HepG2 (cell line): ENCODE measurements around the gene DNAJC18. TPM values are rescaled to one million over a fixed set of nuclear protein-coding genes. Genes with fewer than 3 reads are reported as not detected.
A peak's percentile ranks its signal among the peaks of the same experiment; 100 is the strongest.

Source experiments
- ATAC-seq: fragments of 200-7000 bp; cut with Tn5 transposase; 3 replicates; pipeline ENCODE4 v1.9.1; 2020; ENCODE audit warnings: mild to moderate bottlenecking, moderate library complexity
- BruUV-seq: library from RNA; stranded (reverse); fragments of 400-500 nt; replicated peaks from 2 replicates; lab custom pipeline; 2021; lab: Mats Ljungman, UMichigan
- CTCF ChIA-PET: fragments of 300-600 bp; formaldehyde crosslinking; extraction: SDS; loops from one replicate; lab custom pipeline; 2021; ENCODE audit warnings: low total read pairs, inconsistent platforms, low intra/inter-chr PET ratio; lab: Yijun Ruan, JAX
- POLR2A ChIA-PET: fragments of 350-600 bp; sonication (Branson Sonifier 250); formaldehyde crosslinking; loops from one replicate; lab custom pipeline; 2020; ENCODE audit warnings: antibody characterized with exemption, inconsistent platforms; lab: Yijun Ruan, JAX
- DNase-seq: peaks from one replicate; pipeline ENCODE4 v3.0.0-alpha.2; 2015; ENCODE audit warnings: low spot score
- FAIRE-seq: peaks from 3 replicates; lab custom pipeline; 2011; peaks lifted over from hg19 to GRCh38; lab: Jason Lieb, UNC
- H2AFZ ChIP-seq: one replicate; pipeline ENCODE4 v1.6.1; 2011; ENCODE audit warnings: low read length, inconsistent platforms
- H3K27ac ChIP-seq: fragments of 300-600 bp; 3 replicates; pipeline ENCODE4 v1.8.0; 2011; ENCODE audit warnings: mixed run types, mild to moderate bottlenecking, mixed read lengths, low read length, inconsistent platforms; ENCODE audit not compliant: insufficient read depth; ENCODE audit errors: extremely low read length
- H3K27me3 ChIP-seq, 2 experiments: fragments of 200-600 bp in 1 of 2; 2 replicates in 1 of 2; 3 replicates in 1 of 2; pipeline versions ENCODE4 v1.6.0 to v1.8.0; 2011; ENCODE audit warnings: low read length in 2 of 2, mild to moderate bottlenecking in 2 of 2, moderate library complexity in 2 of 2, inconsistent platforms in 1 of 2; ENCODE audit not compliant: insufficient read depth in 2 of 2, control insufficient read depth in 1 of 2
- H3K36me3 ChIP-seq, 2 experiments: fragments of 200-600 bp in 1 of 2; replicated peaks in 1 of 2; 2 replicates in 1 of 2; 3 replicates in 1 of 2; pipeline versions ENCODE4 v1.5.1 to v1.8.0; 2011; ENCODE audit warnings: low read length in 2 of 2, inconsistent platforms in 1 of 2; ENCODE audit not compliant: insufficient read depth in 2 of 2, control insufficient read depth in 1 of 2
- H3K4me1 ChIP-seq: 2 replicates; pipeline ENCODE4 v1.5.1; 2012; ENCODE audit warnings: low read length, inconsistent platforms; ENCODE audit not compliant: insufficient read depth
- H3K4me2 ChIP-seq: 2 replicates; pipeline ENCODE4 v1.6.0; 2011; ENCODE audit warnings: low read depth, low read length, inconsistent platforms
- H3K4me3 ChIP-seq, 3 experiments: fragments of 200-600 bp in 1 of 3; sonication (generic), shearing (Covaris generic) in 1 of 3; replicated peaks in 1 of 3; 2 replicates each; pipeline ENCODE4 v1.5.1; 2011 to 2016; ENCODE audit warnings: low read length in 3 of 3, inconsistent platforms in 2 of 3, low read depth in 2 of 3, mild to moderate bottlenecking in 2 of 3, control low read depth in 1 of 3, mixed read lengths in 1 of 3; ENCODE audit not compliant: insufficient read depth in 1 of 3
- H3K79me2 ChIP-seq: one replicate; pipeline ENCODE4 v1.6.1; 2011; ENCODE audit warnings: low read length, inconsistent platforms; ENCODE audit not compliant: insufficient read depth
- H3K9ac ChIP-seq: 2 replicates; pipeline ENCODE4 v1.6.0; 2011; ENCODE audit warnings: mild to moderate bottlenecking, low read depth, low read length, inconsistent platforms; ENCODE audit not compliant: insufficient read depth
- H3K9me3 ChIP-seq: 2 replicates; pipeline ENCODE4 v1.5.1; 2012; ENCODE audit warnings: mild to moderate bottlenecking, low read length
- H4K20me1 ChIP-seq: 2 replicates; pipeline ENCODE4 v1.6.0; 2011; ENCODE audit warnings: inconsistent platforms, mild to moderate bottlenecking, low read length, moderate library complexity; ENCODE audit not compliant: insufficient read depth
- DMTF1 ChIP-seq: sonication (generic); formaldehyde crosslinking; IDR thresholded peaks from 2 replicates; pipeline ENCODE4 v1.4.0; 2020; ENCODE audit warnings: mild to moderate bottlenecking, missing genetic modification reagents
- HOXA3 ChIP-seq: sonication (generic); formaldehyde crosslinking; IDR thresholded peaks from 2 replicates; pipeline ENCODE4 v1.5.0; 2020; ENCODE audit warnings: missing genetic modification reagents
- IRF2 ChIP-seq: IDR thresholded peaks from 2 replicates; pipeline ENCODE4 v1.6.1; 2018; ENCODE audit warnings: missing genetic modification reagents, missing compliant biosample characterization
- POLR2AphosphoS5 ChIP-seq: IDR thresholded peaks from 2 replicates; pipeline ENCODE4 v1.6.1; 2012; ENCODE audit warnings: low read depth, low read length
- SNAPC2 ChIP-seq: sonication (generic); formaldehyde crosslinking; IDR thresholded peaks from 2 replicates; pipeline ENCODE4 v1.8.1; 2022; ENCODE audit warnings: mild to moderate bottlenecking, missing genetic modification reagents
- SOX6 ChIP-seq, 2 experiments: fragments of 450-650 bp in 1 of 2; sonication (generic) in 1 of 2; formaldehyde crosslinking in 1 of 2; IDR thresholded peaks; 2 replicates each; pipeline versions ENCODE4 v1.4.0 to v1.6.1; 2017 to 2020; ENCODE audit warnings: antibody characterized with exemption in 1 of 2, mild to moderate bottlenecking in 1 of 2, missing genetic modification reagents in 1 of 2
- U2AF2 ChIP-seq: fragments of 200-400 bp; formaldehyde crosslinking; IDR thresholded peaks from 2 replicates; pipeline ENCODE4 v1.6.1; 2017; ENCODE audit warnings: low read depth, mild to moderate bottlenecking, low read length
- ZFP41 ChIP-seq: sonication (generic); formaldehyde crosslinking; IDR thresholded peaks from 2 replicates; pipeline ENCODE4 v1.4.0; 2020; ENCODE audit warnings: mild to moderate bottlenecking, missing genetic modification reagents, borderline replicate concordance
- ZNF253 ChIP-seq: sonication (generic); formaldehyde crosslinking; IDR thresholded peaks from 2 replicates; pipeline ENCODE4 v1.8.0; 2022; ENCODE audit warnings: mild to moderate bottlenecking, missing genetic modification reagents, borderline replicate concordance
- ZNF280D ChIP-seq: sonication (generic); formaldehyde crosslinking; IDR thresholded peaks from 2 replicates; pipeline ENCODE4 v1.5.1; 2020; ENCODE audit warnings: mild to moderate bottlenecking, missing genetic modification reagents
- WGBS: methylation state at CpG from one replicate; pipeline ENCODE4 v1.1.6; 2017; ENCODE audit warnings: low lambda C conversion rate; 5-methylcytosine and 5-hydroxymethylcytosine counted together
- in situ Hi-C: cut with HindIII; loops from 2 replicates; pipeline ENCODE4 v1.10.0; 2017; ENCODE audit warnings: low pct_unique_long_range_greater_than_20kb; ENCODE audit not compliant: extremely low pct_ligation_motif_present
- intact Hi-C: fragments of 100-400 bp; cut with micrococcal nuclease; formaldehyde crosslinking; loops from one replicate; pipeline ENCODE4 v1.10.0; 2022; ENCODE audit not compliant: unreplicated experiment
- polyA plus RNA-seq, 8 experiments: library from polyadenylated mRNA; depleted of rRNA in 3 of 8; stranded (reverse) in 7 of 8; unstranded in 1 of 8; fragments of >200 nt; fragmentation: Illumina TruSeq in 4 of 8; extraction: Trizol in 4 of 8; gene quantifications; 2 replicates each; pipeline versions ENCODE4 v1.2.1 to v1.2.3, GENCODE V29; 2011 to 2016; ENCODE audit warnings: low read depth in 4 of 8, missing spikeins in 1 of 8, mixed read lengths in 1 of 8; ENCODE audit not compliant: insufficient read depth in 1 of 8
- total RNA-seq, 5 experiments: library from RNA; depleted of rRNA; stranded (reverse); fragments of >200 nt; fragmentation: Illumina TruSeq; extraction: Trizol; gene quantifications; 2 replicates each; pipeline ENCODE4 v1.2.3, GENCODE V29; 2016; ENCODE audit warnings: low read depth in 1 of 5
- TF ChIP-seq, protein P1 (sequence below): sonication (generic); IDR thresholded peaks from 2 replicates; pipeline ENCODE4 v1.6.1; 2016; ENCODE audit warnings: low read depth, borderline replicate concordance
- TF ChIP-seq, protein P2 (sequence below): IDR thresholded peaks from 2 replicates; pipeline ENCODE4 v1.6.1; 2016; ENCODE audit warnings: low read depth, borderline replicate concordance

DNAJC18 gene
- total and polyA plus RNA-seq, 2 of the 13 experiments (the other 11 are each of a cell fraction or from before 2014, with no cell fraction given): 6.5 to 6.6 TPM

- TF ChIP-seq, protein P1, sequence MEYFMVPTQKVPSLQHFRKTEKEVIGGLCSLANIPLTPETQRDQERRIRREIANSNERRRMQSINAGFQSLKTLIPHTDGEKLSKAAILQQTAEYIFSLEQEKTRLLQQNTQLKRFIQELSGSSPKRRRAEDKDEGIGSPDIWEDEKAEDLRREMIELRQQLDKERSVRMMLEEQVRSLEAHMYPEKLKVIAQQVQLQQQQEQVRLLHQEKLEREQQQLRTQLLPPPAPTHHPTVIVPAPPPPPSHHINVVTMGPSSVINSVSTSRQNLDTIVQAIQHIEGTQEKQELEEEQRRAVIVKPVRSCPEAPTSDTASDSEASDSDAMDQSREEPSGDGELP: peak; percentile 38; the same call in 1 of the 2 replicates
- TF ChIP-seq POLR2AphosphoS5: no peak
- no peak for TF ChIP-seq SOX6 (IDR thresholded peaks at IDR 0.05)
- TF ChIP-seq SOX6 (CRISPR knock-in tag; IDR thresholded peaks at IDR 0.05): peak; percentile 39
- TF ChIP-seq ZFP41 (CRISPR knock-in tag): no peak
Measured at GRCh38 chr5:139459451-139459934, 20.2 kb upstream of the DNAJC18 start (continued).

DNA sequence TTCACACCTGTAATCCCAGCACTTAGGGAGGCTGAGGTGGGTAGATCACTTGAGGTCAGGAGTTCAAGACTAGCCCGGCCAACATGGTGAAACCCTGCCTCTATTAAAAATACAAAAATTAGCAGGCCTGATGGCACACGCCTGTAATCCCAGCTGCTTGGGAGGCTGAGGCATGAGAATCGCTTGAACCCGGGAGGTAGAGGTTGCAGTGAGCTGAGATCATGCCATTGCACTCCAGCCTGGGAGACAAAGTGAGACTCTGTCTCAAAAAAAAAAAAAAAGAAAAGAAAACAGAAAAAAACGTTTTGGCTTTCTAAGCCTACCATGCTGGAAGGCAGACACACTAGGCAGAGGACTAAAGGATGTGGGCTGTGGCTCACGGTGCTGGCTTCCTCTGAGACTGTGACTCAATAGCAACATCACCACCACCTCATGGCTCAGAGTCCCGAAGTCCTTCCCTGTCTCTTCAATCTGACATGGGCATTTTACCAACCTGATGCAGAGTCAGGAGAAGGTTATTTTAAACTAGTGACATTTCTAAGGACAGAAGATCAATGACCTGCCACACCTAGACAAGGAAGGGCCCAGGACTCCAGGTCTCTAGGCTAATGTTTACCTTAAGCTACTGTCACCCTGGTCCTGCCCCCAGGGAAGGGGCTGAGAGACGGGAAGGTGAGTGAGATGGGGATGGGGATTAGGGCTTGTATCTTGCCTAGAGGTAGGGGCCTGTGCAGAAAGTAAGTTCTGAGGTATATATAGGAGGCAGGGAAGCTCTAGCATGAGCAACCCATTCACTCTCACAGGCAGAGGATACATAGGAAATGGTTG lies 19.5 kb upstream of the DNAJC18 start:
- CTCF ChIA-PET: no interaction called here
- WGBS: 36% methylated on average over 8 of the region's 8 CpGs
- peak; percentile 17 for ATAC-seq
- H3K79me2 ChIP-seq: no peaks in the 10 kb centered on the region
- TF ChIP-seq SNAPC2 (CRISPR knock-in tag): no peak
- TF ChIP-seq U2AF2: no peak
- no peak for TF ChIP-seq IRF2
- no peak for TF ChIP-seq ZNF280D (CRISPR knock-in tag)
- no peak for TF ChIP-seq DMTF1 (CRISPR knock-in tag)
- TF ChIP-seq HOXA3 (CRISPR knock-in tag): no peak
- no peak for TF ChIP-seq ZNF253
- TF ChIP-seq, protein P2, sequence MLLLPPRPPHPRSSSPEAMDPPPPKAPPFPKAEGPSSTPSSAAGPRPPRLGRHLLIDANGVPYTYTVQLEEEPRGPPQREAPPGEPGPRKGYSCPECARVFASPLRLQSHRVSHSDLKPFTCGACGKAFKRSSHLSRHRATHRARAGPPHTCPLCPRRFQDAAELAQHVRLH (CRISPR knock-in tag): no peak
- H3K9ac ChIP-seq: no peak overlapping the region
- intact Hi-C loops (no loop called here), in situ Hi-C loops (no loop called here)
- no TSS peak for BruUV-seq
- H3K9me3 ChIP-seq: no peaks in the 10 kb centered on the region
- no peak overlapping the region for H2AFZ ChIP-seq
- DNase-seq: no peak
- H3K4me2 ChIP-seq: peak overlapping the region; percentile 59
- no peak for FAIRE-seq
- peaks cover 8 to 41% of the 10 kb centered on the region in 2 experiments for H3K27me3 ChIP-seq
- no peaks in the 10 kb centered on the region for H4K20me1 ChIP-seq
- no peak overlapping the region for H3K27ac ChIP-seq
- H3K36me3 ChIP-seq: no peaks in the 10 kb centered on the region
- peaks cover 41% of the 10 kb centered on the region for H3K4me1 ChIP-seq
- POLR2A ChIA-PET: interaction anchor here (0.9 to 1.4 kb wide), 4 partner anchors 20 to 103 kb away, joined by 3 to 5 read pairs (median 4); partner anchors contain the start of genes DNAJC18 and UBE2D2
- no peak overlapping the region for H3K4me3 ChIP-seq
